Activated CD4-positive, alpha-beta memory T cell treated with anti-CD3 and anti-CD28 coated beads for 36 hours (primary cell): ENCODE measurements around the gene ADSS1. TPM values are rescaled to one million over a fixed set of nuclear protein-coding genes. Genes with fewer than 3 reads are reported as not detected.
"Not testable (repeated sequence)": the region's sequence is repeated elsewhere in the genome, so short reads cannot be mapped to it uniquely, and the experiment has no call there.

Experiments
- CTCF ChIA-PET: fragments of 350-600 bp; sonication (Branson Sonifier 250); formaldehyde crosslinking; loops from one replicate; lab custom pipeline; 2021; ENCODE audit warnings: antibody characterized with exemption, inconsistent platforms; lab: Charles Lee
- POLR2A ChIA-PET: fragments of 350-600 bp; sonication (Branson Sonifier 250); formaldehyde crosslinking; loops from one replicate; lab custom pipeline; 2021; ENCODE audit warnings: antibody characterized with exemption; lab: Charles Lee
- DNase-seq: peaks from one replicate; pipeline ENCODE4 v3.0.0-alpha.2; 2020
- H3K27ac Mint-ChIP-seq: one replicate; pipeline ENCODE4 v1.8.0; 2021; ENCODE audit warnings: mixed read lengths
- H3K27me3 Mint-ChIP-seq: one replicate; pipeline ENCODE4 v1.8.0; 2021; ENCODE audit warnings: mixed read lengths
- H3K36me3 Mint-ChIP-seq: one replicate; pipeline ENCODE4 v1.8.0; 2021; ENCODE audit warnings: mixed read lengths
- H3K4me1 Mint-ChIP-seq: one replicate; pipeline ENCODE4 v1.8.0; 2021; ENCODE audit warnings: low read depth, mixed read lengths
- H3K4me3 Mint-ChIP-seq: one replicate; pipeline ENCODE4 v1.8.0; 2021; ENCODE audit warnings: mild to moderate bottlenecking, mixed read lengths
- H3K9me3 Mint-ChIP-seq: one replicate; pipeline ENCODE4 v1.8.0; 2021; ENCODE audit warnings: mixed read lengths
- intact Hi-C: fragments of 100-400 bp; cut with micrococcal nuclease; formaldehyde crosslinking; loops from one replicate; pipeline ENCODE4 v1.15.1; 2023
- total RNA-seq, 2 experiments: library from RNA; stranded (reverse); gene quantifications; one replicate each; pipeline ENCODE4 v1.2.3, GENCODE V29; 2021

ADSS1 gene
- total RNA-seq, 2 experiments from 2014 or later = 2.3 to 3.3 TPM

- ChIA-PET CTCF (interaction anchor here (0.6 to 3.3 kb wide), 7 partner anchors 11 to 68 kb away, joined by 3 to 12 read pairs (median 3); no protein-coding TSS in a partner anchor), POLR2A (no interaction called here)
- Mint-ChIP-seq H3K27me3 (no peaks in the 10 kb centered on the region), H3K4me1 (no peaks in the 10 kb centered on the region), H3K27ac (no peak overlapping the region), H3K36me3 (peaks cover 2% of the 10 kb centered on the region), H3K9me3 (no peaks in the 10 kb centered on the region), H3K4me3 (no peak overlapping the region)
- intact Hi-C loops = loop anchor here (2.0 kb wide), 1 partner anchor 104 kb away; no protein-coding TSS in a partner anchor
- no peak for DNase-seq
These were observed 935 bp upstream of the ADSS1 start for GRCh38 chr14:104722938-104723650.

GRCh38 chr14:104724407-104724980 is 465 bp downstream of the ADSS1 start:
- Mint-ChIP-seq H3K36me3 (peaks cover 2% of the 10 kb centered on the region), H3K4me3 (peak overlapping the region; percentile 23), H3K27ac (no peak overlapping the region), H3K27me3 (no peaks in the 10 kb centered on the region), H3K9me3 (no peaks in the 10 kb centered on the region), H3K4me1 (no peaks in the 10 kb centered on the region)
- ChIA-PET CTCF (interaction anchor here (1.7 to 3.3 kb wide), 2 partner anchors 22 to 26 kb away, joined by 7 to 12 read pairs; no protein-coding TSS in a partner anchor), POLR2A (interaction anchor here (1.4 kb wide), 1 partner anchor 28 kb away, joined by 5 read pairs; the partner anchor contains the start of gene SIVA1)
- DNase-seq = peak; percentile 25
- intact Hi-C loops = loop anchor here (1.0 to 2.0 kb wide), 2 partner anchors 28 to 48 kb away; no protein-coding TSS in a partner anchor

- ChIA-PET CTCF (interaction anchor here (0.6 to 3.3 kb wide), 3 partner anchors 22 to 27 kb away, joined by 3 to 12 read pairs (median 7); no protein-coding TSS in a partner anchor), POLR2A (interaction anchor here (1.4 kb wide), 1 partner anchor 27 kb away, joined by 5 read pairs; the partner anchor contains the start of gene SIVA1)
- Mint-ChIP-seq H3K4me1 (no peaks in the 10 kb centered on the region), H3K36me3 (peaks cover 2% of the 10 kb centered on the region), H3K4me3 (peak overlapping the region; percentile 23), H3K9me3 (no peaks in the 10 kb centered on the region), H3K27me3 (no peaks in the 10 kb centered on the region), H3K27ac (no peak overlapping the region)
- DNase-seq = peak; percentile 16
- intact Hi-C loops = loop anchor here (1.0 to 2.0 kb wide), 2 partner anchors 27 to 48 kb away; no protein-coding TSS in a partner anchor
These were observed 1.1 kb downstream of the ADSS1 start for GRCh38 chr14:104724981-104725771.

- Mint-ChIP-seq H3K27me3 (no peaks in the 10 kb centered on the region), H3K36me3 (peaks cover 2% of the 10 kb centered on the region)
These were observed 1.9 kb downstream of the ADSS1 start for GRCh38 chr14:104725772-104726548.

GRCh38 chr14:104726600-104727451 is 2.8 kb downstream of the ADSS1 start:
- H3K4me3 Mint-ChIP-seq = no peak overlapping the region
- no peaks in the 10 kb centered on the region for H3K27me3 Mint-ChIP-seq
- no peak overlapping the region for H3K27ac Mint-ChIP-seq
- no peaks in the 10 kb centered on the region for H3K36me3 Mint-ChIP-seq
- no peaks in the 10 kb centered on the region for H3K9me3 Mint-ChIP-seq
- no peak for DNase-seq
- POLR2A ChIA-PET = no interaction called here
- CTCF ChIA-PET = no interaction called here
- no peaks in the 10 kb centered on the region for H3K4me1 Mint-ChIP-seq
- intact Hi-C loops = no loop called here

More at GRCh38 chr14:104725772-104726548, 1.9 kb downstream of the ADSS1 start:
- ChIA-PET CTCF (interaction anchor here (1.7 to 3.3 kb wide), 2 partner anchors 21 to 24 kb away, joined by 7 to 12 read pairs; no protein-coding TSS in a partner anchor), POLR2A (interaction anchor here (1.4 kb wide), 1 partner anchor 27 kb away, joined by 5 read pairs; the partner anchor contains the start of gene SIVA1)
- H3K27ac Mint-ChIP-seq = no peak overlapping the region
- intact Hi-C loops = loop anchor here (2.0 kb wide), 1 partner anchor 49 kb away; no protein-coding TSS in a partner anchor
- no peak for DNase-seq
- no peak overlapping the region for H3K4me3 Mint-ChIP-seq
- no peaks in the 10 kb centered on the region for H3K4me1 Mint-ChIP-seq
- no peaks in the 10 kb centered on the region for H3K9me3 Mint-ChIP-seq

GRCh38 chr14:104728631-104729030 is 4.6 kb downstream of the ADSS1 start:
- POLR2A ChIA-PET = no interaction called here
- Mint-ChIP-seq H3K4me3 (no peak overlapping the region), H3K27ac (no peak overlapping the region), H3K9me3 (no peaks in the 10 kb centered on the region), H3K27me3 (no peaks in the 10 kb centered on the region), H3K4me1 (no peaks in the 10 kb centered on the region), H3K36me3 (no peaks in the 10 kb centered on the region)
- DNase-seq = no peak
- CTCF ChIA-PET = interaction anchor here (0.8 kb wide), 1 partner anchor 38 kb away, joined by 3 read pairs; no protein-coding TSS in a partner anchor
- intact Hi-C loops = no loop called here

- H3K4me1 Mint-ChIP-seq, CTCF ChIA-PET, H3K9me3 Mint-ChIP-seq, DNase-seq, H3K4me3 Mint-ChIP-seq, POLR2A ChIA-PET, intact Hi-C loops, H3K27ac Mint-ChIP-seq, H3K27me3 Mint-ChIP-seq, H3K36me3 Mint-ChIP-seq: not testable (repeated sequence)
These were observed 5.3 kb downstream of the ADSS1 start for GRCh38 chr14:104729176-104729834.

GRCh38 chr14:104729835-104730181 is 5.8 kb downstream of the ADSS1 start:
- H3K4me1 Mint-ChIP-seq = no peaks in the 10 kb centered on the region
- intact Hi-C loops = no loop called here
- CTCF ChIA-PET = no interaction called here
- DNase-seq = no peak
- H3K4me3 Mint-ChIP-seq = no peak overlapping the region
- H3K36me3 Mint-ChIP-seq = no peaks in the 10 kb centered on the region
- no peaks in the 10 kb centered on the region for H3K27me3 Mint-ChIP-seq
- H3K9me3 Mint-ChIP-seq = no peaks in the 10 kb centered on the region
- no peak overlapping the region for H3K27ac Mint-ChIP-seq
- POLR2A ChIA-PET = no interaction called here

- no peak for DNase-seq
- H3K4me1 Mint-ChIP-seq = no peaks in the 10 kb centered on the region
- H3K27ac Mint-ChIP-seq = no peak overlapping the region
- CTCF ChIA-PET = no interaction called here
- H3K36me3 Mint-ChIP-seq = no peaks in the 10 kb centered on the region
- intact Hi-C loops = no loop called here
- no peaks in the 10 kb centered on the region for H3K9me3 Mint-ChIP-seq
- POLR2A ChIA-PET = no interaction called here
- H3K4me3 Mint-ChIP-seq = no peak overlapping the region
- H3K27me3 Mint-ChIP-seq = no peaks in the 10 kb centered on the region
These were observed 6.5 kb downstream of the ADSS1 start for GRCh38 chr14:104730487-104730886.
